TTC549 (cell line): ENCODE results near the gene NTRK3.

Experiments used
- FAIRE-seq: peaks from 2 replicates; lab custom pipeline; 2012; peaks lifted over from hg19 to GRCh38; lab: Jason Lieb, UNC

Gene NTRK3

DNA sequence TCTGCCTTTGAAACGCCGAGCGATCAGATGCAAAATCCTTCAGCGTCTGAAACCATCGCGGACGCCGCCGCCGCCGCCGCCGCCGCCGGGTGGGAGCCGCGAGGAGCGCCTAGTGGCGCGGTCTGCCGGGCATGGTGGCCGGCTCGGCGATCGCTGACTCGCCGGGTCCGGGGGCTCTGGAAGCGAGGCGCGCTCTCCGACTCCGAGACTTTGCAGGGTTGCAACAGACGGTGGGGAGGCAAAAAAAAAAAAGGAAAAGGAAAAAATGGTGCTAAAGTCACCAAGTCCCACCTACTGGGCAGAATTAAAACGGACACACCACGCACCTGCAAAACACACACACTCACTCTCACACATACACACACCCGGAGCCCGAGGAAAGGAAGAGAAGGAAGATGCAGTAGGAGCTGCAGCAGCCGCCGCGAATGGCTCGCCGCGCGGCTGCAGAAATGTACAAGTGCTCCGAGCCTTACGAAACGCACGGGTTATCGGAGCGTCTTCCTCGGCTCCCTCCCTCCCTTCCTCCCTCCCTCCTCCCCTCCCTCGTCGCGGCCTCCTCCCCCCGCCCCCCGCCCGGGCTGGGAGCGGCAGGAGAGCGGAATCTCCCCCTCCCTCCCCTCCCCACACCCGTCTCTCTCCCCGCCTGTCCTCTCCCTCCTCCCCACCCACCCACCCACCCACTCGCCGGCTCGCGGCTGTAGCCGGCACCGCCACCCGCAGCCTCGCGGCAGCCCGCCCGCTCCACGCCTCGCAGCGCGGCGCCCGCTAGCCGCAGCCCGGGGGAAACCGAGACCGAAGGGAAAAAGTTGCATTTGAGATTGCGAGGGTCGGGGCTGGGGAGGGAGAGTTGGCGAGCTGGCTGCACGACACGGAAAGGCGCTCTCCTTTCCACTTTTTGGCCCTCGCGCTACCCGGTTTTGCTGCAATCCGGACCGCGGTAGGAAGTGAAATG is at the start of gene NTRK3:
TSS of gene NTRK3 (minus strand) at position 461 of the 952 bp plus-strand sequence. CDS start 586 bp downstream, outside the sequence.
- FAIRE-seq, result no peak

GRCh38 chr15:88303395-88303794 is 46.9 kb upstream of the NTRK3 start:
- FAIRE-seq, result no peak

- no peak for FAIRE-seq
Measured at GRCh38 chr15:88302373-88302772, 45.8 kb upstream of the NTRK3 start.

GRCh38 chr15:88301311-88301710 is 44.8 kb upstream of the NTRK3 start:
- FAIRE-seq, result no peak

GRCh38 chr15:88300861-88301260 is 44.3 kb upstream of the NTRK3 start:
- FAIRE-seq, result no peak

DNA sequence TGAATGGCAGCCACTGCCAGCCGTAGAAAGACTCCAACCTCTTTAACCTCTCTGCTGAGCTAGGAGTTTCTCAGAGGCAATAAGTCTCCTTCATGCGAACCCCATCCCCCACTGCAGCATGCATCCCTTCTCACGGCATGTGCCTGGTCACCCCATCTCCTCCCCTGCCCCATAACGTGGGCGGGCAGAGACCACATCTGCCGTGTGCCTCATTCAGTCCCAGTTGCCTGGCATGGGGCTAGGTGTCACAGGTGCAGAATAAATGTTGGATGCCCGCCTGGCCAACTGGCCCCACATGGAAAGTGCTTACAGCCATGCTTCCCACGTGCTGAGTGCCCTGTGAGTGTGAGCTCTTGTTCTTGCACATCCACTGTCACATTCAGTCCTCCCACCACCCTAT is 43.5 kb upstream of the NTRK3 start:
- no peak for FAIRE-seq

GRCh38 chr15:88299497-88299896 is 43.0 kb upstream of the NTRK3 start:
- FAIRE-seq, result no peak

- no peak for FAIRE-seq
Measured at GRCh38 chr15:88288661-88289060, 32.1 kb upstream of the NTRK3 start.

- no peak for FAIRE-seq
Measured at GRCh38 chr15:88288206-88288605, 31.7 kb upstream of the NTRK3 start.

- no peak for FAIRE-seq
Measured at GRCh38 chr15:88284318-88284998, 27.9 kb upstream of the NTRK3 start.

DNA sequence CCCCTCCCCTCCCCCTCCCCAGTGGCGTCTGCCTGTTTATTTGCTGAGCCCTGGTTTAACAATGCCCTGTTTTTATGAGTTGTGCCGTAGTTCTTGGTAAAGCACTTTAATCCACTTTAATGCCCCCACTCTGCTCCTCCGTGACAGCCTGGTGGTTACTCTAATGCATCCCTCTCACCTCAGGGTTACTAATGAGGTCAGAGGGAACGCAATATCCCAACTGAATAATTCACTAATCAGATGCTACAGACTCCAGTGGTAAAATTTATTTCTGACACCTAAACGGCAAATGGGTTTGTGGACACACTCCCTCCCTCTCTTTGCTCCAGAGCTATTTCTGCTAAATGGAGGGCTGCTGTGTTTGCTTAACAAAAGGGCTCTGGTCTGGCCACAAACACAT is 26.1 kb upstream of the NTRK3 start:
- FAIRE-seq, result no peak

DNA sequence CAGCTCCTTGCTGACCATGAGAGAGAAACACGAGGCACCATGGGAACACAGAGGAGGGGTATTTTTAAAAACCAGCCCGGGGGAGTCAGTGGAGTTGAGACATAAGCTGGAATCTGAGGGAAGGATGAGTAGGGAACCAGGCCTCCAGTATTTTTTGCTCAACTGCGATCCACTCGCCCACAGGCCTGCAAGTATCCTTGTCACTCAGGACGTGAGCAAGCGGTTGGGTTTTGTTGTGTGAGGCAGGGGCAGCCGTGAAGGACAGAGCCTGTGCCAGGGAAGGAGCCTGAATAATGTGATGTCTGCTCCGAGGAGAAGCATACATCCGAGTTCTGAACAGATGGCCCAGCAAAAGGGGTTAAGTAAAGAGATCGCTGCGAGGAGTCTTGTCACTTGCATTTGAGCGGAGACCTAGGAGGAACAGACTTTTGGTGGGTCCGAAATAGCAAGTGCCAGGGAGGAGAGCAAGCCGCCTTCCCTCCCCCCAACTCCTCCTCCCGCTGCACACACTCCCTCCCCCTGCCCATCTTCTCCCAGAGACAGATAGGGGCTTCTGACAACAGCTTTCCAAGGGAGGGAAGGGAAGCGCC is 20.4 kb upstream of the NTRK3 start:
- FAIRE-seq, result no peak

- FAIRE-seq, result no peak
Measured at GRCh38 chr15:88275804-88276203, 19.3 kb upstream of the NTRK3 start.

- no peak for FAIRE-seq
Measured at GRCh38 chr15:88274553-88275460, 18.3 kb upstream of the NTRK3 start.

- no peak for FAIRE-seq
Measured at GRCh38 chr15:88272421-88272820, 15.9 kb upstream of the NTRK3 start.

GRCh38 chr15:88269356-88270062 is 13.0 kb upstream of the NTRK3 start:
- FAIRE-seq, result no peak

- FAIRE-seq, result no peak
Measured at GRCh38 chr15:88267720-88268119, 11.2 kb upstream of the NTRK3 start.

DNA sequence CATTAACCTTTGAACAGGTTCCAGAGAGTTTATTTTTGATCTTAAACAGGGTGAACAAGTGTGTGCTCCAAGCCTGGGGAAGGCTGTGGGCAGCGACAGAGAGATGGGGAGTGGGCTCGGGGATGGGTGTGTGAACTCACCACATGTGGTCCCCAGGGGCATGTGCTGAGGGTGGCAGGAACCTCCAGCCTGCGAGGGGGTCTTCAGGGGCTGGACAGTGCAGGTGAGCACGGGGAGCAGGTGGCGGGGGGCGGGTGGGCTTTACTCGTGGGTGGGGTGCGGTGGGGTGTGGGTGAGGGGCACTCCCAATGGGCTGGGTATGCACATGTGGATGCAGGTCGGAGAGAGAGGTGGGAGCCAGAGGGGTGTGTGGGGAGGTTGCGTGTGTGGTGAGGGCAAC is 9.6 kb upstream of the NTRK3 start:
- no peak for FAIRE-seq

DNA sequence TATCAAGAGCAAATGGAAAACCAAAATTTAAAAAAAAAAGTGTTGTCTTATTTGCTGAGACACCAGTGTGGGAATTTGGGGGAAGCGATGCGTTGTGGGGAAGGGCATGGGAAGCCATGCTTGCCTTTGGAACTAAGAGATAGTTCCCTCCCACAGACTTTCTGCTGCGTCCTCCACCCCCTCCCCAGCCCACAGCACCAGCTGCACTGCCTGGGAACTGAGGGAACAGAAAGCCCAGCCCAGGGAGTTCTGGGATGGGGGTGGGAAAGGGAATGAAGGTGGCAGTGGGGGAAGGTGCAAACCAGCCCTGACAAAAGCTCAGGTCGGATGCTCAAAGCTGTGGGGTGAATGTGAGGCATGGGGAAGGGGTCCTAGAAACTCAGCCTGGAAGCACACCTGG is 8.1 kb upstream of the NTRK3 start:
- no peak for FAIRE-seq

DNA sequence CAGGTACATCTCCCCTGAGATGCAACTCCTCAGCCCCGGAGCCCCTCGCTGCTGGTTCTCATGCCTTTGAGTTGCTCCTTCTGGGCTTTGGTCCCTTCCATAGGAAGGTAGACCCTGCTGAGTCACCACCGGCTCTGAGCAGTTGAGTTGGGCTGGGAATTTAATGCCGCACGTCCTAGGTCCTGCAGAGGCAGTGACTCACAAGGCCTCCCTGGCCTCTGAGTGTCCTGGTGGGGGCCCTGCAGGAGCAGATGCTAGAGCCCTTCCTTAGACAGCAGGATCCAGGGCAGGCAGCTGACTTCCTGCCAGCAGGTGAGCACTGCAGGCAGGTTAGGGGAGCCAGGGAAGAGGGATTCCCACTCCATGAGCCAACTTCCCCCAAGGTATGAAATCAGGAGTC is 5.5 kb upstream of the NTRK3 start:
- FAIRE-seq, result no peak

DNA sequence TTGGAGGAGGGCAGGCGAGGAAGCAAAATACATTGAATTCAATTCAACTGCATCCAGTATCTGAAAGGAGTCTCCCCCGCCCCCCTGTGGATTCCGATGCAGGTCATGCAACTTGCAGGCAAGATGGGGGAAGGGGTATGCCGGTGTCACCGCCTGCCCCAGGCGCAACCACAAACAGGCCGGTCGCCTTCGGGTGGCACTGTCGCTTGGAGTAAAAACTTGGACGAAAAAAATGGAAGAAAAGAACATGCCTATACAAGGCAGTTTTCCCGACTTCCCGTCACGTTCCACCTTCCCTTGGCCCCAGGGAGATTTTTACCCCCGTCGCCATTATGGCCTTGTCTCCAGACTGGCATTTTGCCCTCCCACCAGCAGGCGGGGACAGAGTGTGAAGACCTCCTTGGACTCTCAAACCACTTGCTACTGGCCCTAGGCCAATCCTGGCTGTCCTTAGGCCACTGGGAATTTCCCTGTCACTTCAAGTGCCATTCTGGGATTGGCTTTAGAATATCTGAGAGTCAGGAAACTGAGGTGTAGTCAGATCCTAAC is 1.6 kb upstream of the NTRK3 start:
- no peak for FAIRE-seq
